SK-N-SH (cell line): ENCODE measurements around the gene SPAAR. TPM values are rescaled to one million over a fixed set of nuclear protein-coding genes. Genes with fewer than 3 reads are reported as not detected.

Experiments used
- CTCF ChIA-PET: fragments of 300-600, 350-600 bp; formaldehyde crosslinking; extraction: SDS; loops from one replicate; lab custom pipeline; 2021; lab: Yijun Ruan, JAX
- POLR2A ChIA-PET: fragments of 350-600 bp; sonication (Branson Sonifier 250); formaldehyde crosslinking; extraction: SDS; loops from one replicate; lab custom pipeline; 2020; ENCODE audit warnings: antibody characterized with exemption, inconsistent platforms; lab: Yijun Ruan, JAX
- DNase-seq: peaks from one replicate; pipeline ENCODE4 v3.0.0; 2012
- H2AFZ ChIP-seq: fragments of 200-600 bp; sonication (generic); 2 replicates; pipeline ENCODE4 v1.8.1; 2016; ENCODE audit warnings: antibody characterized with exemption, mild to moderate bottlenecking, low read depth
- H3F3A ChIP-seq: fragments of 200-600 bp; sonication (generic); replicated peaks from 2 replicates; pipeline ENCODE3; 2016; ENCODE audit warnings: antibody characterized with exemption, mild to moderate bottlenecking; ENCODE audit not compliant: insufficient read depth
- H3K27ac ChIP-seq, 2 experiments: fragments of 200-500 bp in 1 of 2; fragments of 200-600 bp in 1 of 2; sonication (Bioruptor generic) in 1 of 2; sonication (generic), shearing (Covaris generic) in 1 of 2; 2 replicates each; pipeline versions ENCODE4 v1.5.1 to v1.6.1; 2014 to 2016; ENCODE audit warnings: low read depth in 2 of 2, inconsistent platforms in 1 of 2, low read length in 1 of 2, mild to moderate bottlenecking in 1 of 2, mixed read lengths in 1 of 2
- H3K27me3 ChIP-seq: fragments of 200-600 bp; sonication (generic), shearing (Covaris generic); 2 replicates; pipeline ENCODE4 v1.6.1; 2016; ENCODE audit warnings: mixed run types; ENCODE audit not compliant: insufficient read depth
- H3K36me3 ChIP-seq, 2 experiments: fragments of 200-500 bp in 1 of 2; fragments of 200-600 bp in 1 of 2; sonication (Bioruptor generic) in 1 of 2; sonication (generic) in 1 of 2; replicated peaks in 1 of 2; 2 replicates each; pipeline versions ENCODE3 to v1.5.1; 2014 to 2016; ENCODE audit warnings: low read length in 1 of 2, mild to moderate bottlenecking in 1 of 2; ENCODE audit not compliant: insufficient read depth in 2 of 2, control insufficient read depth in 1 of 2
- H3K4me1 ChIP-seq, 2 experiments: fragments of 200-500 bp in 1 of 2; fragments of 200-600 bp in 1 of 2; sonication (Bioruptor generic) in 1 of 2; sonication (generic), shearing (Covaris generic) in 1 of 2; 2 replicates each; pipeline versions ENCODE4 v1.5.1 to v1.6.1; 2014 to 2016; ENCODE audit warnings: low read depth in 1 of 2, low read length in 1 of 2, mixed run types in 1 of 2; ENCODE audit not compliant: insufficient read depth in 2 of 2, control insufficient read depth in 1 of 2
- H3K4me2 ChIP-seq: fragments of 200-600 bp; sonication (generic), shearing (Covaris generic); 2 replicates; pipeline ENCODE4 v1.6.1; 2017; ENCODE audit warnings: mixed run types
- H3K4me3 ChIP-seq, 2 experiments: fragments of 200-500 bp in 1 of 2; fragments of 200-600 bp in 1 of 2; sonication (Bioruptor generic) in 1 of 2; sonication (generic), shearing (Covaris generic) in 1 of 2; 2 replicates each; pipeline versions ENCODE4 v1.5.1 to v1.8.1; 2014 to 2016; ENCODE audit warnings: low read depth in 2 of 2, inconsistent platforms in 1 of 2, low read length in 1 of 2, mild to moderate bottlenecking in 1 of 2, mixed read lengths in 1 of 2, moderate library complexity in 1 of 2
- H3K79me2 ChIP-seq: fragments of 200-600 bp; sonication (generic); 2 replicates; pipeline ENCODE4 v1.8.1; 2017; ENCODE audit warnings: mild to moderate bottlenecking; ENCODE audit not compliant: insufficient read depth
- H3K9ac ChIP-seq: fragments of 200-600 bp; sonication (generic); 2 replicates; pipeline ENCODE4 v1.6.1; 2017; ENCODE audit warnings: mixed run types
- H3K9me2 ChIP-seq: fragments of 200-600 bp; sonication (generic); 2 replicates; pipeline ENCODE4 v1.6.1; 2017; ENCODE audit warnings: mixed run types
- H3K9me3 ChIP-seq: fragments of 200-600 bp; sonication (generic); 2 replicates; pipeline ENCODE4 v1.6.1; 2017; ENCODE audit warnings: mixed run types, mild to moderate bottlenecking, moderate library complexity
- H4K20me1 ChIP-seq: fragments of 200-600 bp; sonication (generic); 2 replicates; pipeline ENCODE4 v1.6.1; 2017; ENCODE audit warnings: mild to moderate bottlenecking, mixed run types; ENCODE audit not compliant: insufficient read depth
- CHD2 ChIP-seq: fragments of 150-350 bp; IDR thresholded peaks from 2 replicates; pipeline ENCODE4 v1.6.1; 2018; ENCODE audit warnings: low read length; ENCODE audit not compliant: partially characterized antibody
- ELF1 ChIP-seq: IDR thresholded peaks from 2 replicates; pipeline ENCODE4 v1.4.0; 2012
- EZH2phosphoT487 ChIP-seq: fragments of 200-600 bp; sonication (generic); IDR thresholded peaks from 2 replicates; pipeline ENCODE4 v1.6.1; 2017; ENCODE audit warnings: low read depth, mixed run types, mild to moderate bottlenecking, antibody characterized with exemption, moderate library complexity, borderline replicate concordance
- FOSL2 ChIP-seq: IDR thresholded peaks from 2 replicates; pipeline ENCODE4 v1.4.0; 2012; ENCODE audit warnings: low read depth, mild to moderate bottlenecking, moderate library complexity, borderline replicate concordance
- FOXJ3 ChIP-seq: sonication (generic); formaldehyde crosslinking; IDR thresholded peaks from 2 replicates; pipeline ENCODE4 v1.5.1; 2020; ENCODE audit warnings: mild to moderate bottlenecking, missing genetic modification reagents
- FOXM1 ChIP-seq: IDR thresholded peaks from 2 replicates; pipeline ENCODE4 v1.4.0; 2012; ENCODE audit warnings: low read depth, mild to moderate bottlenecking
- GABPA ChIP-seq: IDR thresholded peaks from 2 replicates; pipeline ENCODE4 v1.4.0; 2012; ENCODE audit warnings: low read depth, mild to moderate bottlenecking
- GATA2 ChIP-seq: sonication (generic); formaldehyde crosslinking; IDR thresholded peaks from 2 replicates; pipeline ENCODE4 v1.5.0; 2020; ENCODE audit warnings: mild to moderate bottlenecking, missing genetic modification reagents
- MEF2A ChIP-seq: IDR thresholded peaks from 2 replicates; pipeline ENCODE4 v1.4.0; 2012; ENCODE audit warnings: low read depth, borderline replicate concordance
- NFIC ChIP-seq: IDR thresholded peaks from 2 replicates; pipeline ENCODE4 v1.4.0; 2012; ENCODE audit warnings: borderline replicate concordance
- NRF1 ChIP-seq: IDR thresholded peaks from 2 replicates; pipeline ENCODE4 v1.6.1; 2012; ENCODE audit warnings: low read depth, mild to moderate bottlenecking, low read length
- POLR2AphosphoS5 ChIP-seq: IDR thresholded peaks from 2 replicates; pipeline ENCODE4 v1.6.1; 2012; ENCODE audit warnings: low read depth, low read length
- RAD21 ChIP-seq: IDR thresholded peaks from 2 replicates; pipeline ENCODE4 v1.6.1; 2012; ENCODE audit warnings: mild to moderate bottlenecking, low read length
- RCOR1 ChIP-seq: fragments of 150-350 bp; IDR thresholded peaks from 2 replicates; pipeline ENCODE4 v1.6.1; 2017; ENCODE audit warnings: antibody characterized with exemption, low read length
- RXRA ChIP-seq: IDR thresholded peaks from 2 replicates; pipeline ENCODE4 v1.4.0; 2012; ENCODE audit warnings: low read depth, mild to moderate bottlenecking, borderline replicate concordance
- SIN3A ChIP-seq: IDR thresholded peaks from 2 replicates; pipeline ENCODE4 v1.6.1; 2012; ENCODE audit warnings: low read depth, mild to moderate bottlenecking, low read length, moderate library complexity, borderline replicate concordance
- TAF1 ChIP-seq: IDR thresholded peaks from 2 replicates; pipeline ENCODE4 v1.6.1; 2012; ENCODE audit warnings: low read depth, mild to moderate bottlenecking, low read length, moderate library complexity, borderline replicate concordance
- TEAD4 ChIP-seq: IDR thresholded peaks from 2 replicates; pipeline ENCODE4 v1.4.0; 2012; ENCODE audit warnings: mild to moderate bottlenecking, borderline replicate concordance; ENCODE audit not compliant: insufficient read depth
- ZBTB33 ChIP-seq: IDR thresholded peaks from 2 replicates; pipeline ENCODE4 v1.4.0; 2012; ENCODE audit warnings: low read depth, borderline replicate concordance
- WGBS: methylation state at CpG from one replicate; pipeline ENCODE4 v1.1.6; 2017; ENCODE audit warnings: low lambda C conversion rate; 5-methylcytosine and 5-hydroxymethylcytosine counted together
- polyA plus RNA-seq, 3 experiments: library from polyadenylated mRNA; depleted of rRNA; stranded (reverse); fragments of >200 nt; gene quantifications; 2 replicates each; pipeline ENCODE4 v1.2.3, GENCODE V29; 2012
- TF ChIP-seq, protein P1 (sequence below): IDR thresholded peaks from 2 replicates; pipeline ENCODE4; 2012

Gene SPAAR
- polyA plus RNA-seq, 1 of the 3 experiments (the other 2 are of a cell fraction) = 0.13 TPM

GRCh38 chr9:35905912-35906679, 3.2 kb upstream of the SPAAR start, which contains the start of gene HRCT1 (continued):
- TF ChIP-seq MEF2A = no peak
- peak; percentile 66 for TF ChIP-seq POLR2AphosphoS5
- TF ChIP-seq FOXM1 = no peak
- no peak for TF ChIP-seq CHD2
- TF ChIP-seq RAD21 = no peak
- no peak for TF ChIP-seq ZBTB33
- peak; percentile 13; the same call in 1 of the 2 replicates for TF ChIP-seq FOSL2
- no peak for TF ChIP-seq RCOR1
- no peak for TF ChIP-seq GATA2 (CRISPR knock-in tag)
- TF ChIP-seq TEAD4 = peak; percentile 88
- no peak for TF ChIP-seq FOXJ3 (CRISPR knock-in tag)

DNA sequence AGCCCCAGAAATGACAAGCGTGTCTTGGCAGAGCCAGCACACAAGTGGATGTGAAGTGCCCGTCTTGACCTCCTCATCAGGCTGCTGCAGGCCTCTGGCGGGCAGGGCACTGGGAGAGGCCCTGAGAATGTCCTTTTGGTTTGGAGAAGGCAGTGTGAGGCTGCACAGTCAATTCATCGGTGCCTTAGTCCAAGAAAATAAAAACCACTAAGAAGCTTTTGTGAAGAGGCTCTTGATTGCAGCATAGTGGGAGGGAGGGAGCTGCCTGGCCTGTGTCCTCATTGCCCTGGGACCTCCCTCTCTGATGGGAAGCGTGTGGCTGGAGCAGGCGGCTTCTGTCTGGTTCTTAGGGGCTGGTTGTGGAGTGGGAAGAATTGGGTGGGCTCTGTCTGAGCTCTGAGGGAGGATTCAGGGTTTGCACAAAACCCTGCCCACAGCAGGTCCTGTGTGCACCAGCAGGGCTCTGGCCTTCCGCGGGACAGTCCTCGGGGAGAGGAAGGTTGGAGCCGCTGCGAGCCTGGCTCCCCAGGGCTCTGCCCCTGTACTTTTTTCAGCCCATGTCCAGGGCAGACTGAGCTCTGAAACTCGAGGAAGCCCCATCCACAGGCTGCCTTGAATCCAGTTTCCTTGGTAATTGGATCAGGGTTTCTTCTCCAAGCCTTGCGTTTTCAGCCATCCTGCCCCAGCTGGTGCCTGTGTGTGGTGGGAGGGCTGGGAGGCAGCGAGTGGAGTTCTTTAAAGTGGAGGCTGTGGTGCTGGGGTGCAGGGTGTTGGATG, 2.2 kb upstream of the SPAAR start:
- Histone ChIP-seq H3K9ac (peak overlapping the region; percentile 68), H3K27ac (peak overlapping the region; percentile 89 to 98), H3K9me3 (no peaks in the 10 kb centered on the region), H2AFZ (0 out of 2 replicates have a peak overlapping the region, but pooled peaks have one; percentile 6), H3K4me1 (peaks cover 38 to 46% of the 10 kb centered on the region in 2 experiments; a peak in 3 of 4 replicates), H3K4me3 (no peak overlapping the region), H3K36me3 (no peaks in the 10 kb centered on the region), H4K20me1 (no peaks in the 10 kb centered on the region), H3K27me3 (no peaks in the 10 kb centered on the region), H3F3A (peaks cover 37% of the 10 kb centered on the region)
- ChIA-PET POLR2A (no interaction called here), CTCF (interaction anchor here (0.6 to 7.0 kb wide), 7 partner anchors 36 to 548 kb away, joined by 3 to 94 read pairs (median 3); partner anchors contain the start of gene GLIPR2)
- DNase-seq = no peak
- 49% methylated on average over 6 of the region's 14 CpGs for WGBS
- TF ChIP-seq EZH2phosphoT487 (no peak), RCOR1 (no peak), GABPA (no peak), RXRA (no peak), POLR2AphosphoS5 (no peak), NRF1 (no peak), TAF1 (no peak), NFIC (no peak), RAD21 (no peak), FOXM1 (no peak), MEF2A (no peak), ELF1 (no peak), SIN3A (no peak), ZBTB33 (no peak)
- TF ChIP-seq, protein P1, sequence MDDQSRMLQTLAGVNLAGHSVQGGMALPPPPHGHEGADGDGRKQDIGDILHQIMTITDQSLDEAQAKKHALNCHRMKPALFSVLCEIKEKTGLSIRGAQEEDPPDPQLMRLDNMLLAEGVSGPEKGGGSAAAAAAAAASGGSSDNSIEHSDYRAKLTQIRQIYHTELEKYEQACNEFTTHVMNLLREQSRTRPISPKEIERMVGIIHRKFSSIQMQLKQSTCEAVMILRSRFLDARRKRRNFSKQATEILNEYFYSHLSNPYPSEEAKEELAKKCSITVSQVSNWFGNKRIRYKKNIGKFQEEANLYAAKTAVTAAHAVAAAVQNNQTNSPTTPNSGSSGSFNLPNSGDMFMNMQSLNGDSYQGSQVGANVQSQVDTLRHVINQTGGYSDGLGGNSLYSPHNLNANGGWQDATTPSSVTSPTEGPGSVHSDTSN = no peak
- TF ChIP-seq, all 33 proteins: peak for 0
- Histone ChIP-seq H3K79me2 (no peaks in the 10 kb centered on the region; the same call in 1 of the 2 replicates), H3K9me2 (no peaks in the 10 kb centered on the region), H3K4me2 (peak overlapping the region; percentile 50)
